CD14-positive monocyte (primary cell): ENCODE measurements around the gene CGNL1. TPM values are rescaled to one million over a fixed set of nuclear protein-coding genes. Genes with fewer than 3 reads are reported as not detected.

ENCODE experiments used
- DNase-seq, 3 donors: peaks; one replicate each; pipeline ENCODE4 v3.0.0-alpha.2; 2011 to 2022
- H2AFZ ChIP-seq: 2 replicates; pipeline ENCODE4 v1.6.0; 2012; ENCODE audit warnings: mild to moderate bottlenecking, low read depth, low read length, inconsistent platforms; ENCODE audit not compliant: insufficient read depth, poor library complexity, severe bottlenecking
- H3K27ac ChIP-seq, 2 donors: 1 replicate in 1 of 2; 2 replicates in 1 of 2; pipeline ENCODE4 v1.5.1; 2012 to 2013; ENCODE audit warnings: low read length in 2 of 2, control low read depth in 1 of 2, inconsistent platforms in 1 of 2, low read depth in 1 of 2, mild to moderate bottlenecking in 1 of 2
- H3K27me3 ChIP-seq, 2 donors: one replicate each; pipeline versions ENCODE4 v1.6.0 to v1.6.1; 2011 to 2013; ENCODE audit warnings: low read length in 2 of 2; ENCODE audit not compliant: control insufficient read depth in 2 of 2, insufficient read depth in 2 of 2
- H3K36me3 ChIP-seq, 2 donors: replicated peaks in 1 of 2; 1 replicate in 1 of 2; 2 replicates in 1 of 2; pipeline versions ENCODE4 v1.5.1 to v1.6.1; 2012 to 2013; ENCODE audit warnings: low read length in 2 of 2, control low read depth in 1 of 2, inconsistent platforms in 1 of 2, mild to moderate bottlenecking in 1 of 2; ENCODE audit not compliant: insufficient read depth in 2 of 2, control insufficient read depth in 1 of 2
- H3K4me1 ChIP-seq, 2 donors: 1 replicate in 1 of 2; 2 replicates in 1 of 2; pipeline versions ENCODE4 v1.5.1 to v1.6.1; 2012 to 2013; ENCODE audit warnings: low read length in 2 of 2, control low read depth in 1 of 2, inconsistent platforms in 1 of 2, mild to moderate bottlenecking in 1 of 2, moderate library complexity in 1 of 2; ENCODE audit not compliant: insufficient read depth in 2 of 2, control insufficient read depth in 1 of 2
- H3K4me2 ChIP-seq: replicated peaks from 2 replicates; pipeline ENCODE3; 2012; ENCODE audit warnings: low read length, moderate library complexity, mild to moderate bottlenecking; ENCODE audit not compliant: poor library complexity, severe bottlenecking; ENCODE audit errors: extremely low read depth
- H3K4me3 ChIP-seq, 3 experiments: fragments of 200-600 bp in 1 of 3; sonication (generic) in 1 of 3; replicated peaks in 1 of 3; 1 replicate in 2 of 3; 2 replicates in 1 of 3; pipeline ENCODE4 v1.5.1; 2011 to 2013; ENCODE audit warnings: low read length in 3 of 3, mild to moderate bottlenecking in 3 of 3, control low read depth in 2 of 3, low read depth in 2 of 3, inconsistent platforms in 1 of 3, moderate library complexity in 1 of 3
- H3K79me2 ChIP-seq: 2 replicates; pipeline ENCODE4 v1.6.0; 2012; ENCODE audit warnings: mild to moderate bottlenecking, control low read depth, inconsistent platforms, low read length, moderate library complexity; ENCODE audit not compliant: insufficient read depth
- H3K9ac ChIP-seq: 2 replicates; pipeline ENCODE4 v1.6.0; 2017; ENCODE audit warnings: low read length, mild to moderate bottlenecking; ENCODE audit not compliant: insufficient read depth, poor library complexity, severe bottlenecking
- H3K9me3 ChIP-seq, 2 donors: replicated peaks in 1 of 2; 1 replicate in 1 of 2; 2 replicates in 1 of 2; pipeline versions ENCODE4 v1.5.1 to v1.6.1; 2012 to 2013; ENCODE audit warnings: low read length in 2 of 2, control low read depth in 1 of 2; ENCODE audit not compliant: control insufficient read depth in 1 of 2, insufficient read depth in 1 of 2
- H4K20me1 ChIP-seq: 2 replicates; pipeline ENCODE4 v1.6.0; 2012; ENCODE audit warnings: mild to moderate bottlenecking, low read length, control low read depth, moderate library complexity; ENCODE audit not compliant: insufficient read depth
- H3K27ac Mint-ChIP-seq, 7 donors: one replicate each; pipeline ENCODE4 v1.8.0; 2020; ENCODE audit warnings: mild to moderate bottlenecking in 7 of 7, mixed read lengths in 7 of 7, moderate library complexity in 6 of 7, inconsistent platforms in 2 of 7
- H3K27me3 Mint-ChIP-seq, 3 donors: one replicate each; pipeline ENCODE4 v1.8.0; 2021 to 2022; ENCODE audit warnings: low read depth in 3 of 3, mild to moderate bottlenecking in 3 of 3, mixed read lengths in 3 of 3, moderate library complexity in 3 of 3, inconsistent platforms in 1 of 3
- H3K36me3 Mint-ChIP-seq, 2 donors: one replicate each; pipeline ENCODE4 v1.8.0; 2020; ENCODE audit warnings: mixed read lengths in 2 of 2, inconsistent platforms in 1 of 2, mild to moderate bottlenecking in 1 of 2
- H3K4me1 Mint-ChIP-seq: one replicate; pipeline ENCODE4 v1.8.0; 2020; ENCODE audit warnings: mild to moderate bottlenecking, mixed read lengths
- H3K4me3 Mint-ChIP-seq, 2 donors: one replicate each; pipeline ENCODE4 v1.8.0; 2020; ENCODE audit warnings: mild to moderate bottlenecking in 2 of 2, mixed read lengths in 2 of 2, moderate library complexity in 1 of 2
- H3K9me3 Mint-ChIP-seq, 7 donors: one replicate each; pipeline ENCODE4 v1.8.0; 2020 to 2022; ENCODE audit warnings: mixed read lengths in 7 of 7, mild to moderate bottlenecking in 6 of 7, moderate library complexity in 6 of 7, inconsistent platforms in 2 of 7
- CTCF ChIP-seq: fragments of 200-600 bp; IDR thresholded peaks from one replicate; pipeline ENCODE4 v1.8.0; 2022; ENCODE audit warnings: antibody characterized with exemption, mild to moderate bottlenecking
- WGBS: methylation state at CpG from one replicate; pipeline ENCODE4 v1.1.5; 2013; ENCODE audit warnings: missing lambda C conversion rate; ENCODE audit not compliant: insufficient coverage; 5-methylcytosine and 5-hydroxymethylcytosine counted together
- intact Hi-C, 2 donors: fragments of 100-400 bp; cut with micrococcal nuclease; formaldehyde crosslinking; loops; one replicate each; pipeline versions ENCODE4 v1.15.0 to v1.15.1; 2023
- polyA plus RNA-seq, 3 donors: library from polyadenylated mRNA; depleted of rRNA in 1 of 3; unstranded in 2 of 3; stranded (reverse) in 1 of 3; fragments of 300-500 nt in 2 of 3; fragments of >200 nt in 1 of 3; fragmentation: Illumina TruSeq in 2 of 3; gene quantifications; 1 replicate in 2 of 3; 2 replicates in 1 of 3; pipeline ENCODE4 v1.2.3, GENCODE V29; 2012 to 2021

The CGNL1 gene
- polyA plus RNA-seq, 3 donors, result not detected

- H3K36me3 Mint-ChIP-seq, result no peaks in the 10 kb centered on the region
- H3K4me3 Mint-ChIP-seq, result no peak overlapping the region
- no peaks in the 10 kb centered on the region for H3K27me3 ChIP-seq
- peaks cover 4 to 5% (median 4%) of the 10 kb centered on the region in 3 donors for H3K27me3 Mint-ChIP-seq
- no peak overlapping the region for H3K4me3 ChIP-seq
- WGBS, result 86% methylated on average over 1 of the region's 2 CpGs
- H3K9me3 Mint-ChIP-seq, result no peaks in the 10 kb centered on the region
- no peaks in the 10 kb centered on the region for H3K9me3 ChIP-seq
- TF ChIP-seq CTCF, result no peak
- intact Hi-C loops, result no loop called here
- H2AFZ ChIP-seq, result no peak overlapping the region
- no peak overlapping the region for H3K27ac Mint-ChIP-seq
- no peaks in the 10 kb centered on the region for H3K4me1 ChIP-seq
- H3K79me2 ChIP-seq, result no peaks in the 10 kb centered on the region
- H3K4me2 ChIP-seq, result no peak overlapping the region
- no peak overlapping the region for H3K9ac ChIP-seq
- DNase-seq, result no peak
- H3K36me3 ChIP-seq, result no peaks in the 10 kb centered on the region
- H3K27ac ChIP-seq, result no peak overlapping the region
- no peaks in the 10 kb centered on the region for H3K4me1 Mint-ChIP-seq
- no peaks in the 10 kb centered on the region for H4K20me1 ChIP-seq
Observed at GRCh38 chr15:57495041-57495440, 118.7 kb downstream of the CGNL1 start.

GRCh38 chr15:57495554-57496165 lies 119.4 kb downstream of the CGNL1 start:
- no CpG with 5 or more reads among the region's 2 CpGs for WGBS
- Mint-ChIP-seq H3K27me3 (peaks cover 1 to 4% (median 2%) of the 10 kb centered on the region in 3 donors), H3K27ac (no peak overlapping the region), H3K4me1 (no peaks in the 10 kb centered on the region), H3K9me3 (no peaks in the 10 kb centered on the region), H3K36me3 (no peaks in the 10 kb centered on the region), H3K4me3 (no peak overlapping the region)
- Histone ChIP-seq H3K36me3 (no peaks in the 10 kb centered on the region), H2AFZ (no peak overlapping the region), H3K9me3 (no peaks in the 10 kb centered on the region), H3K4me2 (no peak overlapping the region), H3K9ac (no peak overlapping the region), H3K27me3 (no peaks in the 10 kb centered on the region), H3K4me1 (no peaks in the 10 kb centered on the region), H3K79me2 (no peaks in the 10 kb centered on the region), H3K4me3 (no peak overlapping the region), H4K20me1 (no peaks in the 10 kb centered on the region), H3K27ac (no peak overlapping the region)
- TF ChIP-seq CTCF, result no peak
- intact Hi-C loops, result no loop called here
- no peak for DNase-seq
